Activated CD4-positive, CD25-positive, alpha-beta regulatory T cell (primary cell): ENCODE results near the gene LRRC49.

Experiments
- DNase-seq, 4 experiments: peaks; one replicate each; lab custom pipeline; 2025; lab: John Stamatoyannopoulos, UW

LRRC49 gene

GRCh38 chr15:71052356-71052755 lies 159.7 kb downstream of the LRRC49 start:
- DNase-seq: no peak

GRCh38 chr15:71054286-71054952 lies 161.8 kb downstream of the LRRC49 start:
- no peak for DNase-seq

GRCh38 chr15:71055461-71055860 lies 162.8 kb downstream of the LRRC49 start:
- DNase-seq: no peak

GRCh38 chr15:71056111-71056510 lies 163.5 kb downstream of the LRRC49 start:
- DNase-seq: no peak

- DNase-seq: no peak
Measured at GRCh38 chr15:71057143-71057542, 164.5 kb downstream of the LRRC49 start.

GRCh38 chr15:71057581-71057980 lies 165.0 kb downstream of the LRRC49 start:
- DNase-seq: no peak

GRCh38 chr15:71060983-71061382 lies 168.4 kb downstream of the LRRC49 start:
- no peak for DNase-seq

- DNase-seq: no peak
Measured at GRCh38 chr15:71066983-71067382, 174.4 kb downstream of the LRRC49 start.

- DNase-seq: no peak
Measured at GRCh38 chr15:71069693-71070092, 177.1 kb downstream of the LRRC49 start.

GRCh38 chr15:71071529-71071928 lies 178.9 kb downstream of the LRRC49 start:
- no peak for DNase-seq

- no peak for DNase-seq
Measured at GRCh38 chr15:71072423-71072822, 179.8 kb downstream of the LRRC49 start.

GRCh38 chr15:71078506-71079207 lies 186.0 kb downstream of the LRRC49 start:
- no peak for DNase-seq

- no peak for DNase-seq
Measured at GRCh38 chr15:71079208-71080044, 186.8 kb downstream of the LRRC49 start.

- DNase-seq: no peak
Measured at GRCh38 chr15:71080166-71080565, 187.5 kb downstream of the LRRC49 start.

- DNase-seq: no peak
Measured at GRCh38 chr15:71080705-71081104, 188.1 kb downstream of the LRRC49 start.

- DNase-seq: no peak
Measured at GRCh38 chr15:71082803-71083202, 190.2 kb downstream of the LRRC49 start.

- no peak for DNase-seq
Measured at GRCh38 chr15:71083349-71083748, 190.7 kb downstream of the LRRC49 start.

- no peak for DNase-seq
Measured at GRCh38 chr15:71084264-71084663, 191.6 kb downstream of the LRRC49 start.

- DNase-seq: no peak
Measured at GRCh38 chr15:71085809-71086208, 193.2 kb downstream of the LRRC49 start.

GRCh38 chr15:71088155-71088554 lies 195.5 kb downstream of the LRRC49 start:
- DNase-seq: no peak

- no peak for DNase-seq
Measured at GRCh38 chr15:71088683-71089082, 196.1 kb downstream of the LRRC49 start.

GRCh38 chr15:71089801-71090200 lies 197.2 kb downstream of the LRRC49 start:
- no peak for DNase-seq

GRCh38 chr15:71091601-71092000 lies 199.0 kb downstream of the LRRC49 start:
- DNase-seq: no peak
